Measurements from ENCODE around the gene SUPT5H. TPM values are rescaled to one million over a fixed set of nuclear protein-coding genes. Genes with fewer than 3 reads are reported as not detected.
A peak's percentile ranks its signal among the peaks of the same experiment; 100 is the strongest.

SUPT5H gene
- total and polyA plus RNA-seq, 2 of the 13 experiments (the other 11 are each of a cell fraction or from before 2014, with no cell fraction given), result 48.2 to 51.7 TPM

- TF ChIP-seq BCL6 (CRISPR knock-in tag; IDR thresholded peaks at IDR 0.05), result 0 out of 2 replicates have a peak, but pooled peaks have one; percentile 26
- TF ChIP-seq ATF7-NPFF (CRISPR knock-in tag; IDR thresholded peaks at IDR 0.05; ENCODE audit: low read depth), result 0 out of 2 replicates have a peak, but pooled peaks have one; percentile 14
- no peak; the same call in 1 of the 2 replicates for TF ChIP-seq ZNF790 (CRISPR knock-in tag; IDR thresholded peaks at IDR 0.05; ENCODE audit: borderline replicate concordance)
- TF ChIP-seq ZNF441 (CRISPR knock-in tag; IDR thresholded peaks at IDR 0.05; ENCODE audit: borderline replicate concordance), result no peak
- peak; percentile 41; the same call in 1 of the 2 replicates for TF ChIP-seq MAX (IDR thresholded peaks at IDR 0.05)
- TF ChIP-seq IRX3 (CRISPR knock-in tag; IDR thresholded peaks at IDR 0.05; ENCODE audit: borderline replicate concordance, low read depth), result no peak
- peak; percentile 66 for TF ChIP-seq ASH2L (IDR thresholded peaks at IDR 0.05; ENCODE audit: insufficient read length, low read depth, low read length)
- no peak; the same call in 1 of the 2 replicates for TF ChIP-seq ZNF230 (CRISPR knock-in tag; IDR thresholded peaks at IDR 0.05)
- TF ChIP-seq EEA1 (CRISPR knock-in tag; IDR thresholded peaks at IDR 0.05; ENCODE audit: borderline replicate concordance), result no peak
- peak; percentile 90 for TF ChIP-seq PAXIP1 (CRISPR knock-in tag; conservative IDR thresholded peaks at IDR 0.05)
- TF ChIP-seq ZNF607 (CRISPR knock-in tag; IDR thresholded peaks at IDR 0.05; ENCODE audit: borderline replicate concordance), result peak; percentile 35; the same call in 1 of the 2 replicates
- TF ChIP-seq DRAP1 (CRISPR knock-in tag; IDR thresholded peaks at IDR 0.05), result peak; percentile 73
- no peak for TF ChIP-seq CBX5 (CRISPR knock-in tag; IDR thresholded peaks at IDR 0.05; ENCODE audit: borderline replicate concordance)
- TF ChIP-seq HMG20A (CRISPR knock-in tag; IDR thresholded peaks at IDR 0.05; ENCODE audit: borderline replicate concordance), result 0 out of 2 replicates have a peak, but pooled peaks have one; percentile 34
- no peak for TF ChIP-seq ZNF557 (CRISPR knock-in tag; IDR thresholded peaks at IDR 0.05)
- peak; percentile 47; the same call in 1 of the 2 replicates for TF ChIP-seq ZNF609 (CRISPR knock-in tag; IDR thresholded peaks at IDR 0.05; ENCODE audit: borderline replicate concordance)
- no peak for TF ChIP-seq ZBTB37 (CRISPR knock-in tag; IDR thresholded peaks at IDR 0.05)
- TF ChIP-seq ZNF263 (CRISPR knock-in tag; IDR thresholded peaks at IDR 0.05), result peak; percentile 86
These were observed 34.1 kb upstream of the SUPT5H start (continued) for GRCh38 chr19:39411081-39411831.
